Vagina (tissue), 2 donors: ENCODE data around the gene EXD3. TPM values are rescaled to one million over a fixed set of nuclear protein-coding genes. Genes with fewer than 3 reads are reported as not detected.

Source experiments
- DNase-seq, 2 donors: peaks; one replicate each; pipeline ENCODE4 v3.0.0-alpha.2; 2017; ENCODE audit errors: extremely low spot score in 2 of 2
- H3K27ac ChIP-seq: fragments of 200-600 bp; sonication (generic); one replicate; pipeline ENCODE4 v1.5.1; 2019
- H3K27me3 ChIP-seq: fragments of 200-600 bp; sonication (generic); one replicate; pipeline ENCODE4 v1.5.1; 2019
- H3K36me3 ChIP-seq, 2 donors: fragments of 200-600 bp; sonication (generic); one replicate each; pipeline ENCODE4 v1.5.1; 2017 to 2019
- H3K4me1 ChIP-seq: fragments of 200-600 bp; sonication (generic); one replicate; pipeline ENCODE4 v1.5.1; 2019
- H3K4me3 ChIP-seq, 2 donors: fragments of 200-600 bp; sonication (generic); 1 replicate in 1 of 2; 2 replicates in 1 of 2; pipeline ENCODE4 v1.5.1; 2016 to 2019
- H3K9me3 ChIP-seq: fragments of 200-600 bp; sonication (generic); one replicate; pipeline ENCODE4 v1.5.1; 2019
- POLR2A ChIP-seq, 2 donors: fragments of 450-650 bp; IDR thresholded peaks; one replicate each; pipeline ENCODE4 v1.6.1; 2017; ENCODE audit warnings: antibody characterized with exemption in 2 of 2, mild to moderate bottlenecking in 2 of 2, moderate library complexity in 2 of 2
- POLR2AphosphoS5 ChIP-seq, 2 donors: sonication (generic); formaldehyde crosslinking; IDR thresholded peaks; one replicate each; pipeline ENCODE4 v1.9.0; 2017; ENCODE audit warnings: antibody characterized with exemption in 2 of 2, mild to moderate bottlenecking in 2 of 2, low read depth in 1 of 2; ENCODE audit not compliant: insufficient read depth in 1 of 2
- intact Hi-C: fragments of 100-400 bp; cut with DNase I; formaldehyde crosslinking; loops from one replicate; pipeline ENCODE4 v1.15.1; 2023
- total RNA-seq: library from RNA; depleted of rRNA; stranded (reverse); fragments of >200 nt; gene quantifications from one replicate; pipeline ENCODE4 v1.2.3, GENCODE V29; 2016
- TF ChIP-seq, protein P1 (sequence below), 3 experiments: fragments of 450-650 bp in 2 of 3; fragments of 200-600 bp in 1 of 3; sonication (generic) in 1 of 3; IDR thresholded peaks; one replicate each; pipeline ENCODE4 v1.5.1; 2017 to 2019; ENCODE audit warnings: antibody characterized with exemption in 3 of 3, mild to moderate bottlenecking in 2 of 3, moderate library complexity in 2 of 3

Gene EXD3
- total RNA-seq, 1 donor from 2014 or later: 35.6 TPM

DNA sequence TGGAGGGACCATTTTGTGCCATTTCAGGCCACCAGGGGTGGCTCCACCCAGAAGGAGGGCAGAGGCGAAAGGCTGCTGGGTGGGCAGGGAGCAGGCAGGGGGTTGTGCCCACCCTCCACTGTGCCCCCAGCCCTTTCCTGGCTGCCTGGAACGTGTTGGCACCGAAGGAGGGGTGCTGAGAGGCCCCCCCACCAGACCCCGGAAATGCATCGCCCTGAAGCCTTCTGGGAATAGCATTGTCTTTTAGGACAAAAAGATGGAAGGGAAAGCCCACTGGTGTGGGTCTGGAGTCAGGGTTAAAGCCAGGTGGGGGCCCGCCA is 5.3 kb upstream of the EXD3 start:
- intact Hi-C loops: no loop called here
- DNase-seq: no peak
- TF ChIP-seq, protein P1, sequence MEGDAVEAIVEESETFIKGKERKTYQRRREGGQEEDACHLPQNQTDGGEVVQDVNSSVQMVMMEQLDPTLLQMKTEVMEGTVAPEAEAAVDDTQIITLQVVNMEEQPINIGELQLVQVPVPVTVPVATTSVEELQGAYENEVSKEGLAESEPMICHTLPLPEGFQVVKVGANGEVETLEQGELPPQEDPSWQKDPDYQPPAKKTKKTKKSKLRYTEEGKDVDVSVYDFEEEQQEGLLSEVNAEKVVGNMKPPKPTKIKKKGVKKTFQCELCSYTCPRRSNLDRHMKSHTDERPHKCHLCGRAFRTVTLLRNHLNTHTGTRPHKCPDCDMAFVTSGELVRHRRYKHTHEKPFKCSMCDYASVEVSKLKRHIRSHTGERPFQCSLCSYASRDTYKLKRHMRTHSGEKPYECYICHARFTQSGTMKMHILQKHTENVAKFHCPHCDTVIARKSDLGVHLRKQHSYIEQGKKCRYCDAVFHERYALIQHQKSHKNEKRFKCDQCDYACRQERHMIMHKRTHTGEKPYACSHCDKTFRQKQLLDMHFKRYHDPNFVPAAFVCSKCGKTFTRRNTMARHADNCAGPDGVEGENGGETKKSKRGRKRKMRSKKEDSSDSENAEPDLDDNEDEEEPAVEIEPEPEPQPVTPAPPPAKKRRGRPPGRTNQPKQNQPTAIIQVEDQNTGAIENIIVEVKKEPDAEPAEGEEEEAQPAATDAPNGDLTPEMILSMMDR (IDR thresholded peaks at IDR 0.05): no peak
- TF ChIP-seq POLR2A (IDR thresholded peaks at IDR 0.05) (no peak), POLR2AphosphoS5 (IDR thresholded peaks at IDR 0.05; ENCODE audit: insufficient read depth in 1 of 2, low read depth in 1 of 2) (no peak)

DNA sequence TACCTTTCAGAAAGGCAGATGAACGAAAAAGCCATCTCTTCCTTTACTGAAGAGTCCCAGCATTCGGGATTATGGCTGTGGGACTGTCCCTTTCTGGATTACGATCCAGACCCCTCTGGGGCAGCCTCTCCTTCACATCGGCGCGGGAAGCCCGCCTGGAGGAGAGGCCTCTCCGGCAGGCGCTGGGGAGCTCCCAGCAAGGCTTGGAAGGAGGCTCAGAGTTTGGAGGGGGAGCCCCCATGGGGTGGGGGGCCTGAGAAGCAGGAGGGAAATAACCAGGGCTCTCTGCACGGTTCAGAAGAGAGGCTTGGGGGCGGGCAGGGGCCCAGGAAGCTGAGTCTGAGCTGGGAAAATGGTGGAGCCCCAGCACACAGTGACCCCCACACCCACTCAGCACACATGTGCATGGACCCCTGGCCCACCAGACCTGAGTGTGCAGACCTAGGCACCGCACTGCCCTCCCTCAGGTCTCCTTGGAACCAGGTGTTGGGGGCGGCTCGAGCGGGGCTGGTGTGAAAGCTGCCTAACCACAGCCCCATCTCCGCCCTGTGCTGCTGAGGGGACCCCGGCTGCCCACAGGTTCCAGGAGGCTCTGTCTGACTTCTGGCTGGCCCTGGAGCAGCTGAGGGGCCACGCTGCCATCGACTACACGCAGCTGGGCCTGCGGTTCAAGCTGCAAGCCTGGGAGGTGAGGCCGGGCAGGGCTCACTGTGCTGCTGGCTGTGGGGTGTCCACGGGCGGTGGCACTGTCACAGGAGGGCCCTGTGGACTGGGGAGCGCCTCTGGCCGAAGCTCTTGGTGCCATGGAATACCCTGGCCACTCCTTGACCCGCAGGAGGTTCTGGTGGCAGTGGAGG is 4.7 kb upstream of the EXD3 start:
- peaks cover 21% of the 10 kb centered on the region for H3K4me1 ChIP-seq
- DNase-seq: no peak
- no peaks in the 10 kb centered on the region for H3K36me3 ChIP-seq
- H3K27me3 ChIP-seq: no peaks in the 10 kb centered on the region
- no peaks in the 10 kb centered on the region for H3K9me3 ChIP-seq
- intact Hi-C loops: no loop called here
- H3K4me3 ChIP-seq: no peak overlapping the region
- no peak overlapping the region for H3K27ac ChIP-seq
- TF ChIP-seq, protein P1 (IDR thresholded peaks at IDR 0.05): no peak

More for the DNA sequence above, 5.3 kb upstream of the EXD3 start:
- H3K4me3 ChIP-seq: no peak overlapping the region
- peaks cover 21% of the 10 kb centered on the region for H3K4me1 ChIP-seq
- no peaks in the 10 kb centered on the region for H3K36me3 ChIP-seq
- H3K27me3 ChIP-seq: no peaks in the 10 kb centered on the region
- H3K9me3 ChIP-seq: no peaks in the 10 kb centered on the region
- no peak overlapping the region for H3K27ac ChIP-seq

DNA sequence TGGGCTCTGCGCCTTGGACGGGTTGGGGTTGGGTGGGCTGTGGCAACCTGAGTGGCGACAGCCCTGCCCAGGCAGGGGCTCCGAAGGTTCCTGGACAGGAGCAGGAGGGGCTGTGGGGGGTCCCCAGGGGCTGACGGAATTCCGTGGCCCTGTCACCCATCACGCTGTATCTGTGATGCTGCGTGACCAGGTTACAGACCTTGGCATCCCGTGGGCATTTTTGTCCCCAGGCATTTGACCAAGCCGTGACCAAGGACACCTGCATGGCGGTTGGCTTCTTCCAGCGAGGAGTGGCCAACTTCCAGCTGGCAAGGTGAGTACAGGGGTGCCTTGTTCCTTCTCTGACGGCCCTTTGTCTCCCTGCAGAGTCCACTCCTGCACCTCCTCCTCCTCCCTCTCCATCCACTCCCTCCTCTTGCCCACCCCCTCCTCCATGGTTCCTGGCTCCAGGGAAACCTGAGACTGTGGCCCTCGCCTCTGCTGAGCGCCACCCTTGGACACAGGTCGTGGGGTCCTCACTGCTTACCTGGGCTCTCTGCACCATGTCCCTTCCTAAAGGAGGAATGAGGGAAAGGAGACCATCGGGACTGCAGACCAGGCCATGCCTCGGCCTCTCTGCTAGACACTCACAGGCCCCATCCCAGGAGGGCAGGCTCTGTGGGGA is 3.2 kb upstream of the EXD3 start:
- Histone ChIP-seq H3K4me3 (no peak overlapping the region), H3K36me3 (no peaks in the 10 kb centered on the region), H3K27me3 (no peaks in the 10 kb centered on the region), H3K27ac (no peak overlapping the region), H3K9me3 (no peaks in the 10 kb centered on the region), H3K4me1 (peaks cover 34% of the 10 kb centered on the region)
- intact Hi-C loops: no loop called here
- DNase-seq: no peak
- TF ChIP-seq POLR2AphosphoS5 (IDR thresholded peaks at IDR 0.05; ENCODE audit: insufficient read depth in 1 of 2, low read depth in 1 of 2) (no peak), POLR2A (IDR thresholded peaks at IDR 0.05) (no peak)
- TF ChIP-seq, protein P1 (IDR thresholded peaks at IDR 0.05): no peak

DNA sequence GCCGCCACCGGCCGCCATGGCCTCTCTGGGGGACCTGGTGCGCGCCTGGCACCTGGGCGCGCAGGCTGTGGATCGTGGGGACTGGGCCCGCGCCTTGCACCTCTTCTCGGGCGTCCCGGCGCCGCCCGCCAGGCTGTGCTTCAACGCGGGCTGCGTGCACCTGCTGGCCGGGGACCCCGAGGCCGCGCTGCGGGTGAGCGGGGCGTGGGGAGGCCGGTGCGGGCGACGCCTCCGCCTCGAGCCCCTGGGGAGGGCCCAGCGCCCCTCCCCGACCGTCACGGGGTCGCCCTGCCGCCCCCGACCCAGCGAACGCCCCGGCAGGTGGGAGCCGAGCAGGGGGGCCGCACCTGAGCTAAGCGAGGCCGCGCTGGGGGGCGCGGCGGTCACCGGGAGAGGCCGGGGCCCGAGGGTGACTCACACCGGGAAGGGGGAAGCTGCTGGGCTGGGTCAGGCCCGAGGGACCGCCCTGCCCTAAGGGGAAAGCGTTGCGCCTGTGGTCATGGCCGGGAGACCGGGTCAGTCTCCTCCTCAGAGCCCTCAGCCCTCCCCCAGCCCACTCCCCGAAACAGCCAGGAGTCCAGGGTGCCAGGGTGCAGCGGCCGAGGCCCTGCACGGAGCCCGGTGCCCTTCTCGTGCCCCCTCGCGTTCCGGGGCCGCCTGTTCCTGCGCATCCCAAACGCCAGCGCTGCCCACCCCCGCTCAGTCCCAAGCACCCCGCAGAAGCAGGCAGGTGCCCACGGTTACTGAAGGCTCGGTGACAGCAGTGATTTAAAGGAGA is 741 bp upstream of the EXD3 start:
- intact Hi-C loops: no loop called here
- TF ChIP-seq POLR2A (IDR thresholded peaks at IDR 0.05) (no peak), POLR2AphosphoS5 (IDR thresholded peaks at IDR 0.05; ENCODE audit: insufficient read depth in 1 of 2, low read depth in 1 of 2) (no peak)
- TF ChIP-seq, protein P1 (IDR thresholded peaks at IDR 0.05): no peak

More for the DNA sequence above, 741 bp upstream of the EXD3 start:
- no peak for DNase-seq
- H3K36me3 ChIP-seq: no peaks in the 10 kb centered on the region
- peaks cover 34% of the 10 kb centered on the region for H3K4me1 ChIP-seq
- no peaks in the 10 kb centered on the region for H3K9me3 ChIP-seq
- H3K27ac ChIP-seq: peak overlapping the region; percentile 87
- H3K27me3 ChIP-seq: no peaks in the 10 kb centered on the region
- peak overlapping the region; percentile 84 to 95 for H3K4me3 ChIP-seq
